ENCODE results near the gene SLC26A9. TPM values are rescaled to one million over a fixed set of nuclear protein-coding genes. Genes with fewer than 3 reads are reported as not detected.

SLC26A9 gene
- total RNA-seq, 1 donor from 2014 or later = 34.0 TPM

DNA sequence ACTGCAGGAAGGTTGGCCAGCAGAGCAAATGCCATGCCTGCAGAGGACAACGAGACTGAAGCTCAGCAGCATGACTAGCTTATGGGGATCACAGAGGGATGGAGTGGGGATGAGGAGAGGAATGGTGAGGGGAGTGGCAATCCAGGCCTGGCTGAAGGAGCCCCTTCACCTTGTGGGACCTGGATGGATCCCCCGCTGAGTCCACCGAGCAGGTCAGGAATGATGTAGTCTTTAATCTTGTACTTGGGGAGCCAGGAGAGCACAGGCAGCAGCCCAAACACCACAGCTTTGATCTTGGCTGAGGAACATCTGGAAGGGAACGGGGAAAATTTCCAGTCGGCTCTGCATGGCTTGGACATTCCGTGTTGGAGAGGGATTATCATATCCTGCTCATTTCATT, 10.5 kb downstream of the SLC26A9 start:
- ATAC-seq (no peak), DNase-seq (no peak)
- intact Hi-C loops (cut with micrococcal nuclease) = no loop called here

DNA sequence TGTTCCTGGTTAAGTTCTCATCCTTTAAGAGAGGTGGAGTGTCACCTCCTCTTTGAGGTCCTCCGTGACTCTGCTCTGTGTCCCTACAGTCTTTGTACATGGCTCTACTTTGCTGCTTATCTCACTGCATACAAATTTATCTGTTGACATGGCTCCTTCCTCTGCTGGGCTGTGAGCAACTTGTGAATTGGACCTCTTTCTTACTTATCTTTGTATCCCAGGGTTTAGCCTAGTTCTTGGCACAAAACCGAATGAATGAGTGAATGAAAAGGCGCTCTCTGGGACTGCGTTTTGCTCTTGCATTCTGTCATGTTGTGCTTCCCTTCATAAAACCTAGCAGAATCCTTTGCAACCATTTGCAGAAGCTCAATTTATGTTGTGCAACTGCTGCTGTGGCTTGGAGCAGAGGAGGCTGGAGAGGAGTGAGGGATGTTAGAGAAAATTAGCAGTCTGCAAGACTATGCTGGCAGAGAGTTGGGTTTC, 12.4 kb downstream of the SLC26A9 start:
- intact Hi-C loops (cut with micrococcal nuclease) = no loop called here
- peak; percentile 28 for ATAC-seq
- DNase-seq = no peak

DNA sequence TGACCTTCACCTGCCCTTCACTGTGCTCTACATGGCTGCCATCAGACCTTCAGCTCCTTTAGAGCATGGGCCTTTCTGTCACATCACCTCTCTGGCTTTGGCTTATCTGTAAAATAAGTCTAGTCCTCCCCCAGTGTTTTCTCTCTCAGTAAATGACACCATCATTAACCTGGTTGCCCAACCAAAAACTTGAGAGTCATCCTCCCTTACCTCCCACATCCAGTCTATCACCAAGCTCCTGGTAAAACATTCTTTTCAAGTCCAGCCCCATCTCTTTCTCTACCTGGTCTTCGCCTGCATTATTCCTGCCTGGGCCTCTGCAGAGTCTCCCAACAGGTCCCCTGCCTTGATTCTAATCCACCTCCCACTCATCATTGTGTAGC, 13.1 kb downstream of the SLC26A9 start:
- no peak for ATAC-seq
- intact Hi-C loops (cut with micrococcal nuclease) = no loop called here

DNA sequence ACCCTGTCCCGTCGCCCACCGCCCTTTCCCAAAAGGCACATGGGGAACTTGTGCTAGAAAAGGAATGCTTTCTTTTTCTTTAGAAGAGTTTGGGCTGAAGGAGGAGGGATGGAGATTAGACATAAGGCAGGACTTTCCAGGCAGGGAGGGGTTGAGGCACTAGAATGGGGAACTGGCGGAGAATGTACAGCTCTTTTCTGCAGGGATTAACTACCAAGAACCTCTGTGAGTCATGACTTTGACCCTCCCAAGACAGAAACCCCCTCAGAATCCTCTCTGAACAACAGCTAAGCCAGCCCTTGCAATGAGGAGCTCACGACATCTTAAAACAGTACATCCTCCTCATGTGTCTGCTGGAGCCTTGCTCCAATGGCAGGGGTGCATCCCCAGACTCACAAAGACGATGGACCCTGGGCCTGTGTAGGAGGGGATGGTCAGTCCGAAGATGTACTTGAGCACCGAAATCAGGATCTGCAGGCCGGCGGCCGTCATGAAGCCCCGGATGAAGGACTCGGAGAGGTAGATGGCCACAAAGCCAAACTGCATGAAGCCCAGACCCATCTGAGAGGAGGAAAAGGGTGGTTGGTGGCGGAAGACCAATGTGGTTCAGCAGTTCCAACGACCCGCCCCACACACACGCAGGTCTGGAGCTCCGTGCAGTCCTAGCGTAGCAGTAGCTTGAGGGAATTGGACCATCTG, 13.6 kb downstream of the SLC26A9 start:
- intact Hi-C loops (cut with micrococcal nuclease) = loop anchor here (10.0 kb wide), 1 partner anchor 645 kb away; no protein-coding TSS in a partner anchor

More for the DNA sequence above, 13.1 kb downstream of the SLC26A9 start:
- no peak for DNase-seq

DNA sequence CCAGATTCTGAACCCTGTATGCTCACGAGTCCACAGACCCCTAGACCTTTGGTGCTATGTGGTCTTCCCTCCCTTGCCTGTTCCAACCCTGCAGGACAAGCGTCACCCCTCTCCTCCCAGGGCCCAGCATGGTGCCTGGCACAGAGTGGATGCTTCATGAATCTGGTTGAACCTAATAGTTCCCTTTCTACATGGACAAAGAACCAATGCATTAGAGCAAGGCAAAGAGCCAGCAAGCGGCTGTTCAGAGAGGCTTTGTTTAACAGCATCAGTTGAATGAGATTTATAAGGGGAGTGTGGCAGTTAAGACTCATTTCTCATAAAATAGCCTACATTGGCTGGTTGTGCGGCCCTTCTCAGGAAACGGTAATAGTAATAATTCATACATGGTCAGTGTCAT, 14.9 kb downstream of the SLC26A9 start:
- intact Hi-C loops (cut with micrococcal nuclease) = loop anchor here (10.0 kb wide), 1 partner anchor 646 kb away; no protein-coding TSS in a partner anchor
- no peak for DNase-seq
- ATAC-seq = no peak

More for the DNA sequence above, 13.6 kb downstream of the SLC26A9 start:
- no peak for ATAC-seq
- no peak for DNase-seq

DNA sequence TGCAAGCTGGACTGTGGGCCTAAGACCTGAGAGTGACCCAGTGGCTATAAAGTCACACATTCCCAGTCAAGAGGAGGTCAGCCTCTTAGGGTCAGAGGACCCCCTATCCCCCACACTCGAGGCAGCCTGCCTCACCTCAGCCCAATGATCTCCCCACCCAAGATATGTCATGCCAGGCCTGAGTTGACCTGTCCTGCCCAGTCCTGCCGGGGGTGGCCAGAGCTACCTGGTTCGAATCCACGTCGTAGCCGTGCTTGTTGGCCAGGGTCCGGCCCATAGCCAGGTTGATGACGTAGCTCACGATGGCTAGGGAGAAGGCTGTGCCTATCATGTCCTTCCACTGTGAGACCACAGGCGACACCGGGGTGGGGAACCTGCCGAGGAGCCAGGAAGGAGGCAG, 15.6 kb downstream of the SLC26A9 start:
- intact Hi-C loops (cut with micrococcal nuclease) = loop anchor here (10.0 kb wide), 1 partner anchor 647 kb away; no protein-coding TSS in a partner anchor
- no peak for ATAC-seq
- DNase-seq = no peak

DNA sequence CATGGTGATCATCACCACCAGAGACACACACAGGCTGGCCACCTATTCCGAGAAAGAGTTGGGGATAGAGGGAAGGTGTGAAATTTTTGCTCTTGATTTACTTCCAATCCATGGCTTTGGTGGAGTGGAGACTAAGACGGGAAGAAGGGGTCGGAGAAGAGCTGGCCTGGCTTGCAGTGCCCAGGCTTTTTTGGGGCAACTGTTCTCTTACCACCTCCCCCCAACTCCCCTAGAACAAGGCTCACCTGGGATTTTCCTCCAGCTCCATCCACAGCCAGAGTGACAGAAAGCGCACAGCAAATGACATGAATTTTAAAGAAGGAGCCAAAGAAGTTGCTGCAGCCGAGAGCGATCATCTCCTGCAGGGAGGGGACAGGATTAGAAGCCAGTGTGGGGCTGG, 16.0 kb downstream of the SLC26A9 start:
- intact Hi-C loops (cut with micrococcal nuclease) = loop anchor here (10.0 kb wide), 1 partner anchor 648 kb away; no protein-coding TSS in a partner anchor
- no peak for ATAC-seq

DNA sequence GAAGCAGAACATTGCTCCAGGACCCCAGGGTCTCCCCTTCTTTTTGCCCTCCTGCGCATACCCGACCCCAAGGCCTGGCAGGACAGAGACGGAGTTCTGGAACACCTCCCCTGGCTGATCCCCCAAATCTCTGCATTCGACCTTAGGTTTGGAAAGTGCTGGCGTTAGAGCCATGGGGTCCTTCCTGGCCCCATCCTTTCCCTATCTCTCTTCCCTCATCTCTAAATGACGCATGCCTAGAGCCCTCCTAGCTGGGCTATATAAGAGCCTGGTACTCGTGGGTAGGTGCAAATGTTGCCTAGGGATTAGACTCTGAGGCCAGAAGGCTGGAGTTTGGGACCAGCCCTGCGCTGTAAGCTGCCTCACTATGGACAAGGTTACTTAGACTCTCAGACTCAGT, 16.6 kb downstream of the SLC26A9 start:
- DNase-seq (no peak), ATAC-seq (no peak)
- intact Hi-C loops (cut with micrococcal nuclease) = loop anchor here (10.0 kb wide), 1 partner anchor 648 kb away; no protein-coding TSS in a partner anchor

More for the DNA sequence above, 16.0 kb downstream of the SLC26A9 start:
- no peak for DNase-seq

DNA sequence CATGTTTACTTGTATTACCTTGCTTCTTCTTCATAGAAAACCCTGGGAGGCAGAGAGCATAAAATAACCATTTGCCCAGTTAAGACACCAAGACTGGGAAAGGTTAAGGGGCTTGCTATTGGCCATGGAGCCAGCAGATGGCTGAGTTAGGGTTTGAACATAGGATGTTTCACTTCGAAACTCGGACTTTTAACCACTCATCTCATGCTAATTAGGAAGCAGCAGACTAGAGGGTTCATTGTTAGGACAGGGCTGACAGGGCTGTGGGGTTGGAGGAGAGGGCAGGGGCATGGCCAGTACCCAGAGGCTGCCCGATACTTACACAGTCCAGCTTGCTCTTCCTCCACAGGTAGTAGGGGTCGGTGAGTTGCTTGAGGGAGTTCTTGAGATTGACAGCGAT, 17.0 kb downstream of the SLC26A9 start:
- intact Hi-C loops (cut with micrococcal nuclease) = loop anchor here (10.0 kb wide), 1 partner anchor 649 kb away; no protein-coding TSS in a partner anchor
- DNase-seq (no peak), ATAC-seq (no peak)

DNA sequence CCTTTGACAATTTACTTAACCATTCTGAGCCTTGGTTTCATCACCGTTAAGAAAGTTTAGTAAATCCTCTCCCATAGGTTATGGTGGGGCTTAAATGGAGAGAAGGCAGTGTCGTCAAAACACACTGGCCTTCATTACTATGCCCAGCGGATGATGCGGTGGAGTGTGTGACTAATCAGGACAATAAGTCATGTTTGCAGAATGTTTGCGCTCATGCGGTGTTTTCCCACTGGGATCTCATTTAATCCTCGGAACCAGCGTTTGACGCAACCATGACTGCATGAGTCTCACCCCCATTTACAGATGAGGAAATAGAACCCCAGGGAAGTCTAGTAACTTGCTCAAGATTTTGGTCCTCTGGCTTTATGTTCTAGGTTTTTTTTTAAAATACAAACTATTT, 17.5 kb downstream of the SLC26A9 start:
- intact Hi-C loops (cut with micrococcal nuclease) = loop anchor here (10.0 kb wide), 1 partner anchor 649 kb away; no protein-coding TSS in a partner anchor
- DNase-seq = no peak
- ATAC-seq = no peak

DNA sequence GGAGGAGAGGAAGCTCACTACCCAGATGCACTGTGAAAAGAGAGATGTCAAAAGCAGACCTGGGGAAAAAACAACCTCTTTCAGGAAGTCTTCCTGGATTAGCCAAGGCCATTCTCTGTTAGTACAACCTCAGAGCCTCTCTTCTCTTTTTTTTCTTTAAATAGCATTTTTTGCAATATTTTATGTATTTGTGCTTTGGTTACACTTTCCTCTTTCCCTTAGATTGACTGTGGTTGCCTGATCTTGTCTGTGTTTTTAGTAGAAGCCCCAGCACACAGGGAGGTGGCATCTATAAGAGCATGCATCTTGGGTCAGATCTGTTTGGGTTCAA, 18.8 kb downstream of the SLC26A9 start:
- DNase-seq (no peak), ATAC-seq (no peak)
- intact Hi-C loops (cut with micrococcal nuclease) = loop anchor here (10.0 kb wide), 1 partner anchor 650 kb away; no protein-coding TSS in a partner anchor

DNA sequence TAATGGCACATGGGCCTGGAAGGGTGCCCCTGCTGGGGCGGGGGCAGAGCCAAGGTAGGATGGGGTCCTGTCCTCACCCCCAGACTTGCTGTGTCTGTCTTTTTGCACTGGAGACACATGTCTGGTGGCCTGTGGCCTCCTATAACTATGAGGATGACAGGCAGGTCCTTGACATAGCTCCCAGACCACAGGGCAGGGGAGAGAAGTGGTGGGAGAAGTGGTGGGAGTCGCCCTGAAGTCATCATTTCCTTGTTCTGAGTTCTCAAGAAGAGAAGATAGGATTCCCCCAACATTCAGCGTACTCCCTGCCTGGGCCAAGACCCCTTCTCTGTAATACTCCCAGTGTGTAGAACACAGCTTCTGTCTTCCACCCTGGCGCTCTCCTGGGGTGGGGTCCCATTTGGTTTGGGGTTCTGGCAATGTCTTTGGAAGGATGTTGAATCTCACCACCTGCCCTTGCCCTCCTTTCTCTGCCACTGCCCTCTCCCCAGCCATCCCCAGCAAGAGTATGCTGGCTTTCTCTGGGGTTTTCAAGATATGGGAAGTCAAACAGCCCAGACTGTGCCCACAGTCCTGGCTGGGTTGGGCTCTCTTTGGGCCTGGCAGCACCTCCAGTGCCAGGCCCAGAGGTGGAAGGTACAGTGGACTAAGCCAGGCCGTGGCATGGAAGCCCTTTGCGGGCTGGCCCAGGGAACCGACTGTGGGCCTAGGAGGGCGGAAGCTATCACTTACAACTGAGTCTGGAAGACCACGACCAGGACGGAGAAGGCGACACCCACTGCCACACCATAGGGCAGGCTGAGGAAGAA, 19.4 kb downstream of the SLC26A9 start:
- no peak for ATAC-seq
- intact Hi-C loops (cut with micrococcal nuclease) = loop anchor here (10.0 kb wide), 1 partner anchor 651 kb away; no protein-coding TSS in a partner anchor
- DNase-seq = no peak

DNA sequence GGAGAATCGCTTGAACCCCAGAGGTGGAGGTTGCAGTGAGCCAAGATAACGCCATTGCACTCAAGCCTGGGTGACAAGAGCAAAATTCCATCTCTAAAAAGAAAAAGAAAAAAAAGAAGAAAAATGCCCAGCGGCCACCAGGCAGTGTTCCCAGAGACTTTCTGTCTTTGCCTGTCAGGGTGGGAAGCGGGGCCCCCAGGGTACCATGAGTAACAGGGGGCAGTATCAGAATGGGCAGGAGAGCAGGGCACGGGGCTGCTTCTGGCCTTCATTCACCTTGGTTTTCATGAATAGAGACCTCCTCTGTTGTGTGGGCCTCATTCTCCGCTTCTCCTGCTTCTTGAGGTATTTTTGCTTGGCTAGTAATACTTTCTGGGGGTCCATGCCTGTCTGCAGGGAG, 20.4 kb downstream of the SLC26A9 start:
- ATAC-seq (no peak), DNase-seq (no peak)
- intact Hi-C loops (cut with micrococcal nuclease) = loop anchor here (10.0 kb wide), 1 partner anchor 652 kb away; no protein-coding TSS in a partner anchor

DNA sequence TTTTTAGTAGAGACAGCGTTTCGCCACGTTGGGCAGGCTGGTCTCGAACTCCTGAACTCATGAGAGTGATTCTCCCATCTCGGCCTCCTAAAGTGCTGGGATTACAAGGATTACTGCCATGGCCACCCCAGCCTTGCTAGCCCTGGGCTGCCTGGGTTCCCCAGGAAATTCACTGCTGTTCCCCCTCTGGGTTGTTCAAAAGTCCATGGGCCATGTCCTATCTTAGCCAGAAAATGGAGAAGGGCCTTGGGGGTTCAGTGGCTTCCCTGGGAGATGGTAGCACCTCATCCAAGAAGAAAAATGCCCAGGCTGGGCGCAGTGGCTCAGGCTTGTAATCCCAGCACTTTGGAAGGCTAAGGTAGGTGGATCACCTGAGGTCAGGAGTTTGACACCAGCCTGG, 20.9 kb downstream of the SLC26A9 start:
- intact Hi-C loops (cut with micrococcal nuclease) = loop anchor here (10.0 kb wide), 1 partner anchor 652 kb away; no protein-coding TSS in a partner anchor
- no peak for DNase-seq
- no peak for ATAC-seq

DNA sequence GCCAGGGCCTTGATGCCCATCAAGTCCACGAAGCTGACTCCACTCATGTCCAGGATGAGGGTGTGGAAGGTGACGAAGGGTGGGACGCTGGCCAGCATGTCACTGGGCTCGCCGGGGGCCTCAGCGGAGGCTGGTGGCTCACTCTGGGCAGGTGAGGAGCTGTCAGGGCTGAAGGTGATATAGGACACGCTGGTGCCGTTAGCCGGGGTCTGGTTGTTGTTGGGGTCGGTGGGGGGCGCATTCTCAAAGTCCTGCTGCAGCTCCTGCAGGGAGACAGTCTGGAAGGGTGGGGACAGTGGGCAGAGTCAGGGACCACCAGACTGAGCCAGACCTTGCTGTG, 21.7 kb downstream of the SLC26A9 start:
- intact Hi-C loops (cut with micrococcal nuclease) = loop anchor here (10.0 kb wide), 1 partner anchor 653 kb away; no protein-coding TSS in a partner anchor
- ATAC-seq = no peak
- no peak for DNase-seq

DNA sequence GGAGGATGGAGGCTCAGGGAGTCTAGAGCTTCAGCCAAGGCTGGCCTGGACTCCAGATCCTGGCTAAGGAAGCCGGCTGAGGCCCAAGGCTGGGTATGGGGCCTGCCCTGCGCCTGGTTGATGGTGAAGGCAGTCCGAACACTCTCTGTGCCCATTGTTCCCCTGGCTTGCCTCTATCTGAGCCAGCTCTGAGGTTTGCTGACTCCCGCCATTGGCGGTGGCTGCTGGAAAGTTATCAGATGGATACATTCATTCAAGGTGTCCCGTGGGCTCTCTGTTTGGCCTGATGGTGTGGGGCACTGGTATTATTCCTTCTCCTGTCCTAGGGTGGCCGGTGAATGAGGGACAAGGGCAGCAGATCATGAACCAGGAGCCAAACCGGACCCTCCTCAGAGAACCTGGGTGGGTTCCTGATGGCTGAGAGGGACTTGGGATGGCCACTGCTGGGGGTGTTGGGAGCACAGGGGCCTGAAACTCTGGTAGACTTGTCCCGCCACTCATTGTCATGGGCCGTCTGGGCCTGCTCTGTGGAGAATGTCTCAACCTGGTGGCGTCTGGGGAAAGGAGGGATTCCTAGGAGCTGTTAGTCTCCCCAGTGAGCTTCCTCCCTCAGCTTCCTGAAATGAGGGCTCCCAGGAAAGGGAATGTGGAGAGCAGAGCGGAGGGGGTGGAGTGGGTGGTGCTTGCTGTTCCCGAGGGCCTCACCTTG, 22.2 kb downstream of the SLC26A9 start:
- no peak for DNase-seq
- intact Hi-C loops (cut with micrococcal nuclease) = loop anchor here (10.0 kb wide), 1 partner anchor 654 kb away; no protein-coding TSS in a partner anchor

DNA sequence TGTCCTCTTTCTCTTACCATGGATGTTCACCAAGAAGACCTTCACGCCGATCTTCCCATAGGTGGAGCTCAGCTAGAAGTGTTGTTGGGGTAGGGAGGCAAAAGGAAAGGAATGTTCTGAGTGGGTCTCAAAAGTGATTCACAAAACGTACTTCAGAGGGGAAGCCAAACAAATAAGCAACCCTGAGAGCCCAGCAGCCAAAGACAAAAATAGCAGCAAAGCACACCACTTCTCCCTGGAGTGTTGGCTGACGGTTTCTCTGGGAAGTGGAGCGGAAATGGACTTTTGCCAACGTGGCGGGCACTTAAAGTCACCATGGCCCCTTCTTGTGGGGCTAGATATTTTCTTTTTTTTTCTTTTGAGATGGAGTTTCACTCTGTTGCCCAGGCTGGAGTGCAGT, 23.1 kb downstream of the SLC26A9 start:
- intact Hi-C loops (cut with micrococcal nuclease) = loop anchor here (10.0 kb wide), 1 partner anchor 655 kb away; no protein-coding TSS in a partner anchor
- peak; percentile 74 for DNase-seq
- peak; percentile 64 for ATAC-seq

More for the DNA sequence above, 22.2 kb downstream of the SLC26A9 start:
- no peak for ATAC-seq

DNA sequence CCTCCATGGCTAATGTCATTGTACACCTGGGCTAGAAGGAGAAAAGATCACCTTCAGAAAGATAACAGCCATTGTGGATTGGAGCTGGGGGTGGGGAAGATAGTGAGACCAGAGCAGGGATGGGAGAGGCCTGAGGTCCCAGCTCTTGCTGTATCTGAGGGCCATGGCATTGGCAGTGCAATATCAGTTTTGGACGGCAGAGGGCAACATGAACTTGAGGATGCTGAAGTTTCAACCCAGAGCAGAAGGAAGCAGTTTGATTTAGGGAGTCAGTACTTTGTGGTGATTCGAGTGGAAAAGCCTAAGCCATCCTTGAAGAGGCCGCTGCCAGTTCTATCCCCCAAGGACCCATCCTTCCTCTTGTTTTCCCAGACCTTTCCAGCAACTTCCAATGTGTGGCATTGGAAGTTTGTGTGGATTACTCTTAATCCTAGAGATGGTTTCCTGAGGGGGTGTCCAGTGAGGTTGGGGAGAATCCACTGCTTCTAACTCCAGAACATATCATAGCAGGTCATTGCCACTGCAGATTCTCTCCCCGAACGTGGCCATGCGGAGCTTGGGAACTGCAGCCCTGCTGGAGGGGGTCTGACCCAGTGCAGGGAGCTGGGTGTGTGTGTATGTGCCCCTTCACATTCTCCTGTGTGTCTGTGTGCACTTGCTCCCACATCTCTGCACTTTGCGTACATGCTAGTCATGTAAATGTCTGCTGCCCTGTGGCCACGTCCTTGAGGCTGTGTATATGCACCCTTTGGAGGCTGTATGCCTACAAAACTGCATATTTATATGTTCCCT, 24.1 kb downstream of the SLC26A9 start:
- intact Hi-C loops (cut with micrococcal nuclease) = loop anchor here (1.0 kb wide), 1 partner anchor 57 kb away; no protein-coding TSS in a partner anchor
- DNase-seq (peak; percentile 82), ATAC-seq (peak; percentile 62)
